Upper lobe of left lung (tissue), 6 donors: Measurements from ENCODE around the gene PEX5L. TPM values are rescaled to one million over a fixed set of nuclear protein-coding genes. Genes with fewer than 3 reads are reported as not detected.
A peak's percentile ranks its signal among the peaks of the same experiment; 100 is the strongest.

Experiments used
- ATAC-seq, 2 donors: fragments of 200-7000 bp; cut with Tn5 transposase; one replicate each; pipeline ENCODE4 v1.9.1; 2022; ENCODE audit warnings: mild to moderate bottlenecking in 2 of 2, moderate library complexity in 2 of 2; ENCODE audit not compliant: low FRiP score in 2 of 2
- DNase-seq, 2 donors: peaks; one replicate each; pipeline ENCODE4 v3.0.0-alpha.2; 2019 to 2020
- H3K27ac ChIP-seq, 4 donors: fragments of 200-600 bp; sonication (generic); one replicate each; pipeline ENCODE4 v1.5.1; 2016 to 2019
- H3K27me3 ChIP-seq, 4 donors: fragments of 200-600 bp; sonication (generic); one replicate each; pipeline ENCODE4 v1.5.1; 2017 to 2019
- H3K36me3 ChIP-seq, 4 donors: fragments of 200-600 bp; sonication (generic); one replicate each; pipeline ENCODE4 v1.5.1; 2016 to 2019
- H3K4me1 ChIP-seq, 4 donors: fragments of 200-600 bp; sonication (generic); one replicate each; pipeline ENCODE4 v1.5.1; 2018 to 2019
- H3K4me3 ChIP-seq, 4 donors: fragments of 200-600 bp; sonication (generic); one replicate each; pipeline ENCODE4 v1.5.1; 2017 to 2019; ENCODE audit warnings: mild to moderate bottlenecking in 2 of 4, moderate library complexity in 1 of 4
- H3K9me3 ChIP-seq, 4 donors: fragments of 200-600 bp; sonication (generic); one replicate each; pipeline ENCODE4 v1.5.1; 2018 to 2019
- EP300 ChIP-seq, 4 donors: sonication (generic); formaldehyde crosslinking; IDR thresholded peaks; one replicate each; pipeline ENCODE4 v1.5.1; 2017; ENCODE audit warnings: antibody characterized with exemption in 4 of 4, control low read depth in 2 of 4
- POLR2A ChIP-seq, 4 donors: fragments of 450-650 bp; IDR thresholded peaks; one replicate each; pipeline ENCODE4 v1.5.1; 2016 to 2017; ENCODE audit warnings: antibody characterized with exemption in 4 of 4, mild to moderate bottlenecking in 2 of 4
- POLR2AphosphoS5 ChIP-seq, 2 donors: sonication (generic); formaldehyde crosslinking; IDR thresholded peaks; one replicate each; pipeline ENCODE4 v1.5.1; 2017; ENCODE audit warnings: antibody characterized with exemption in 2 of 2
- WGBS, 2 donors: methylation state at CpG; one replicate each; pipeline ENCODE4 v1.1.5; 2017 to 2018; 5-methylcytosine and 5-hydroxymethylcytosine counted together
- total RNA-seq, 6 donors: library from RNA; depleted of rRNA in 4 of 6; stranded (reverse); fragments of >200 nt in 4 of 6; gene quantifications; one replicate each; pipeline versions ENCODE4 v1.1.0 to v1.2.1, GENCODE V29; 2016 to 2021
- TF ChIP-seq, protein P1 (sequence below), 6 experiments: fragments of 450-650 bp in 4 of 6; fragments of 200-600 bp in 2 of 6; sonication (generic) in 2 of 6; IDR thresholded peaks; one replicate each; pipeline ENCODE4 v1.5.1; 2016 to 2019; ENCODE audit warnings: antibody characterized with exemption in 6 of 6
- donor health status: DM: no; HTN: no; CAD: no; lungs with moderate emphysema.
- donor health status: DM: no; HTN: yes; CAD: no; lungs with severe emphysema.

Gene PEX5L
- total RNA-seq, 6 donors from 2014 or later = not detected

GRCh38 chr3:179942553-179943075 is 94.1 kb downstream of the PEX5L start:
- DNase-seq (no peak), ATAC-seq (peak in 1 of 2 donors; percentile 29)
- no peak for TF ChIP-seq POLR2A (IDR thresholded peaks at IDR 0.05)
- TF ChIP-seq POLR2AphosphoS5 (IDR thresholded peaks at IDR 0.05) = no peak
- TF ChIP-seq EP300 (IDR thresholded peaks at IDR 0.05) = no peak
- TF ChIP-seq, protein P1, sequence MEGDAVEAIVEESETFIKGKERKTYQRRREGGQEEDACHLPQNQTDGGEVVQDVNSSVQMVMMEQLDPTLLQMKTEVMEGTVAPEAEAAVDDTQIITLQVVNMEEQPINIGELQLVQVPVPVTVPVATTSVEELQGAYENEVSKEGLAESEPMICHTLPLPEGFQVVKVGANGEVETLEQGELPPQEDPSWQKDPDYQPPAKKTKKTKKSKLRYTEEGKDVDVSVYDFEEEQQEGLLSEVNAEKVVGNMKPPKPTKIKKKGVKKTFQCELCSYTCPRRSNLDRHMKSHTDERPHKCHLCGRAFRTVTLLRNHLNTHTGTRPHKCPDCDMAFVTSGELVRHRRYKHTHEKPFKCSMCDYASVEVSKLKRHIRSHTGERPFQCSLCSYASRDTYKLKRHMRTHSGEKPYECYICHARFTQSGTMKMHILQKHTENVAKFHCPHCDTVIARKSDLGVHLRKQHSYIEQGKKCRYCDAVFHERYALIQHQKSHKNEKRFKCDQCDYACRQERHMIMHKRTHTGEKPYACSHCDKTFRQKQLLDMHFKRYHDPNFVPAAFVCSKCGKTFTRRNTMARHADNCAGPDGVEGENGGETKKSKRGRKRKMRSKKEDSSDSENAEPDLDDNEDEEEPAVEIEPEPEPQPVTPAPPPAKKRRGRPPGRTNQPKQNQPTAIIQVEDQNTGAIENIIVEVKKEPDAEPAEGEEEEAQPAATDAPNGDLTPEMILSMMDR (IDR thresholded peaks at IDR 0.05) = no peak
- Histone ChIP-seq H3K9me3 (no peaks in the 10 kb centered on the region), H3K27ac (no peak overlapping the region), H3K4me1 (peaks cover 0 to 7% (median 3%) of the 10 kb centered on the region in 4 donors), H3K27me3 (no peaks in the 10 kb centered on the region), H3K4me3 (peak overlapping the region in 1 of 4 donors; percentile 24), H3K36me3 (no peaks in the 10 kb centered on the region)
- WGBS, 2 donors = 52 to 58% methylated on average over 11 of the region's 11 CpGs

GRCh38 chr3:179935710-179936109 is 101.0 kb downstream of the PEX5L start:
- 54 to 57% methylated on average over 2 of the region's 2 CpGs for WGBS, 2 donors
- Histone ChIP-seq H3K27me3 (no peaks in the 10 kb centered on the region), H3K9me3 (no peaks in the 10 kb centered on the region), H3K4me1 (no peaks in the 10 kb centered on the region), H3K4me3 (no peak overlapping the region), H3K36me3 (no peaks in the 10 kb centered on the region), H3K27ac (no peak overlapping the region)
- DNase-seq (no peak), ATAC-seq (no peak)
- TF ChIP-seq POLR2A (IDR thresholded peaks at IDR 0.05) (no peak), POLR2AphosphoS5 (IDR thresholded peaks at IDR 0.05) (no peak), EP300 (IDR thresholded peaks at IDR 0.05) (no peak)
- TF ChIP-seq, protein P1 (IDR thresholded peaks at IDR 0.05) = no peak

DNA sequence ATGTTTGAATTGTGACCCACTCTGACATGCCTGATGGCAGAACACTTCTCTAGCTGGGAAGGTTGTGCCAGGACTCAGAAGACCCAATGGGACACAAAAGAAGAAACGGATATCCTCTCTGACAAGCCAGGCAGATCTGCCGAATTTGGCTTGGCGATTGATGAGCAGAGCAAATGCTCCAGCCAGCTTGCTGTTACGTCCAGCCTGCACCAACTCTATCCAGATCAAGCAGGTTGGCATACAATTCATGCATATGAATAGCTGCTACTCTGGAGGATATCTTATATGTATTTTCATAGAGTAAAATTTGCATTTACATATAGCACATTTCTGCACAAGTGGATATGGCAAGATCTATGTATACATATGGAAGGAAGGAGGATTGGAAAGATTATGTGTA is 102.8 kb downstream of the PEX5L start:
- H3K4me3 ChIP-seq = no peak overlapping the region
- no peak overlapping the region for H3K27ac ChIP-seq
- H3K9me3 ChIP-seq = no peaks in the 10 kb centered on the region
- no peaks in the 10 kb centered on the region for H3K36me3 ChIP-seq
- no peaks in the 10 kb centered on the region for H3K27me3 ChIP-seq
- DNase-seq (no peak), ATAC-seq (no peak)
- WGBS, 2 donors = 73 to 84% methylated on average over 4 of the region's 4 CpGs
- TF ChIP-seq, protein P1 (IDR thresholded peaks at IDR 0.05) = no peak
- TF ChIP-seq POLR2A (IDR thresholded peaks at IDR 0.05) (no peak), EP300 (IDR thresholded peaks at IDR 0.05) (no peak), POLR2AphosphoS5 (IDR thresholded peaks at IDR 0.05) (no peak)
- no peaks in the 10 kb centered on the region for H3K4me1 ChIP-seq

GRCh38 chr3:179933080-179933479 is 103.7 kb downstream of the PEX5L start:
- H3K9me3 ChIP-seq = no peaks in the 10 kb centered on the region
- no peaks in the 10 kb centered on the region for H3K27me3 ChIP-seq
- 78 to 84% methylated on average over 4 of the region's 4 CpGs for WGBS, 2 donors
- no peak overlapping the region for H3K27ac ChIP-seq
- DNase-seq (no peak), ATAC-seq (no peak)
- no peaks in the 10 kb centered on the region for H3K36me3 ChIP-seq
- no peaks in the 10 kb centered on the region for H3K4me1 ChIP-seq
- TF ChIP-seq, protein P1 (IDR thresholded peaks at IDR 0.05) = no peak
- TF ChIP-seq EP300 (IDR thresholded peaks at IDR 0.05) (no peak), POLR2A (IDR thresholded peaks at IDR 0.05) (no peak), POLR2AphosphoS5 (IDR thresholded peaks at IDR 0.05) (no peak)
- H3K4me3 ChIP-seq = no peak overlapping the region

GRCh38 chr3:179932674-179933073 is 104.1 kb downstream of the PEX5L start:
- no peaks in the 10 kb centered on the region for H3K9me3 ChIP-seq
- TF ChIP-seq, protein P1 (IDR thresholded peaks at IDR 0.05) = no peak
- TF ChIP-seq POLR2A (IDR thresholded peaks at IDR 0.05) = no peak
- DNase-seq (no peak), ATAC-seq (no peak)
- no peak overlapping the region for H3K27ac ChIP-seq
- H3K36me3 ChIP-seq = no peaks in the 10 kb centered on the region
- H3K27me3 ChIP-seq = no peaks in the 10 kb centered on the region
- WGBS, 2 donors = 87% methylated on average over 1 of the region's 1 CpG
- H3K4me3 ChIP-seq = no peak overlapping the region
- H3K4me1 ChIP-seq = no peaks in the 10 kb centered on the region
